DOHH2 (cell line): Measurements from ENCODE around the gene CBFB.

Experiments
- H3F3A ChIP-seq: fragments of 200-600 bp; sonication (generic), shearing (Covaris generic); 2 replicates; pipeline ENCODE4 v1.6.0; 2016; ENCODE audit warnings: antibody characterized with exemption, mild to moderate bottlenecking; ENCODE audit not compliant: control insufficient read depth, insufficient read depth
- H3K27ac ChIP-seq: fragments of 200-600 bp; sonication (generic); 2 replicates; pipeline ENCODE4 v1.5.1; 2014; ENCODE audit warnings: low read depth, mild to moderate bottlenecking, low read length, moderate library complexity
- H3K27me3 ChIP-seq: fragments of 200-600 bp; sonication (generic); 2 replicates; pipeline ENCODE4 v1.6.1; 2014; ENCODE audit warnings: mild to moderate bottlenecking, low read length, mixed read lengths; ENCODE audit not compliant: control insufficient read depth
- H3K36me3 ChIP-seq: fragments of 200-600 bp; sonication (generic); 2 replicates; pipeline ENCODE4 v1.6.1; 2014; ENCODE audit warnings: mild to moderate bottlenecking, low read length, moderate library complexity, mixed read lengths; ENCODE audit not compliant: control insufficient read depth
- H3K4me1 ChIP-seq: fragments of 200-600 bp; sonication (generic); 2 replicates; pipeline ENCODE4 v1.6.1; 2014; ENCODE audit warnings: mild to moderate bottlenecking, low read length, mixed read lengths; ENCODE audit not compliant: control insufficient read depth
- H3K4me2 ChIP-seq: fragments of 200-600 bp; sonication (generic); 2 replicates; pipeline ENCODE4 v1.6.0; 2014; ENCODE audit warnings: mild to moderate bottlenecking, low read length, moderate library complexity
- H3K4me3 ChIP-seq: fragments of 200-600 bp; sonication (generic); 2 replicates; pipeline ENCODE4 v1.5.1; 2014; ENCODE audit warnings: mild to moderate bottlenecking, low read length, mixed read lengths
- H3K79me2 ChIP-seq: fragments of 200-600 bp; sonication (generic); 2 replicates; pipeline ENCODE4 v1.6.1; 2014; ENCODE audit warnings: mild to moderate bottlenecking, low read length, mixed read lengths; ENCODE audit not compliant: control insufficient read depth
- H3K9me2 ChIP-seq: fragments of 200-600 bp; sonication (generic); replicated peaks from 2 replicates; pipeline ENCODE4 v1.6.1; 2014; ENCODE audit warnings: mild to moderate bottlenecking, low read length, mixed read lengths; ENCODE audit not compliant: control insufficient read depth
- H3K9me3 ChIP-seq: fragments of 200-600 bp; sonication (generic); 2 replicates; pipeline ENCODE4 v1.6.1; 2014; ENCODE audit warnings: antibody characterized with exemption, low read length, mixed read lengths; ENCODE audit not compliant: control insufficient read depth, insufficient read depth
- H4K20me1 ChIP-seq: fragments of 200-600 bp; sonication (generic); 2 replicates; pipeline ENCODE4 v1.6.0; 2014; ENCODE audit warnings: low read depth, mild to moderate bottlenecking, antibody characterized with exemption, low read length, moderate library complexity; ENCODE audit not compliant: control insufficient read depth, insufficient read depth
- EZH2phosphoT487 ChIP-seq: fragments of 200-600 bp; sonication (generic); IDR thresholded peaks from 2 replicates; pipeline ENCODE4 v1.6.1; 2017; ENCODE audit warnings: borderline replicate concordance, mild to moderate bottlenecking, antibody characterized with exemption, low read length, moderate library complexity, mixed read lengths
- TF ChIP-seq, protein P1 (sequence below): fragments of 200-600 bp; sonication (generic); IDR thresholded peaks from one replicate; pipeline ENCODE4 v1.5.1; 2014; ENCODE audit warnings: antibody characterized with exemption, mild to moderate bottlenecking, low read depth, low read length; ENCODE audit not compliant: poor library complexity, severe bottlenecking

CBFB gene

DNA sequence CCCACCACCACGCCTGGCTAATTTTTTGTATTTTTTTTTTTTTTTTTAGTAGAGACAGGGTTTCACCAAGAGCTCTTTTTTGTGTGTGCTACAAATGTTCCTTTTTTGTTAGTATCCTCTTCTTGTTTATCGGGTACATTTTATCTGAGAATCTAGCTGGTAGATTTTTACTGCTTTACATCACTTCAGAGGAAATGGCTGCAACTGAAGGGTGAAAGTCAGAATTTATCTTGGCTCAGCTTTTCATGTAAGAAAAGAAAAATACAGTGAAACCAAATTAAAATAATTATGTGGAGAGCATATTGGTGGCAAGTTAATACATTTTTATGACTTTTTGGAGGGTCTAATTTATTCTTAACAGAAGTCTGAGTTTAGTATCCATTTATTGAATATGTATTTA is 26.0 kb downstream of the CBFB start:
- no peak overlapping the region for H3K27ac ChIP-seq

DNA sequence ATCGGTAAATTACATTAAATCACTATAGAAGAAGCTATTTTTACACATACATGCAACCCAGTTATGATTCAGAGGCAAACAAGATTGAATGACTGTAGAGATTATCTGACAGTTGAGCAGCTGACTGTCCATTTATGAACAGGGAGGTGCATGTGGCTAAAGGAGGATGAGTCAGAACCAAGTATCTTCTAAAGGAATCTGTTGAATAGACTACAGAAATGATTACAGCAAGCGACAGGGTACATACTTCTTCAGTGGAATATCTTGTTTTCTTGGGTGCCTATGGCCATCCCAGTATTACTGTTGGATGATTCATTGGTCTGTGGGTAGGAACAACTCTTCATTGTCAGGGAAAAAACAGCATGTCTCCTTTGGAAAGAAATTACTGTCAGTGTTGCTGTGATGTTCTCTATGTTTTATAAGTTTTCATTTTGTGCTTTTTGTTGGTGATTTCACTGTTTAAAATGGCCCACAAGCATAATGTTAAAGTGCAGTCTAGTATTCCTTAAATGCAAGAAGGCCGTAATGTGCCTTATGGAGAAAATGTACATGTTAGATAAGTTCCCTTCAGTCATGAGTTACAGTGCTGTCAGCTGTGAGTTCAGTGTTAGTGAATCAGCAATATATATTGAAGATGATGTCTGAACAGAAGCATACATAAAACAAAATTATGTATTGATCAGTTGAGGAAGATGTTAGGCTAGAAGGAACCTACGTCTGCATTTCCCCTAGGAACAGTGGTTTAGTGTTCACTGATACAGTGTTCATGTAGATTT is 27.0 kb downstream of the CBFB start:
- no peaks in the 10 kb centered on the region for H3K27me3 ChIP-seq
- no peaks in the 10 kb centered on the region for H3F3A ChIP-seq
- H3K27ac ChIP-seq = no peak overlapping the region
- no peaks in the 10 kb centered on the region for H3K9me2 ChIP-seq
- no peak overlapping the region for H3K4me2 ChIP-seq
- H3K36me3 ChIP-seq = peaks cover 39% of the 10 kb centered on the region
- peaks cover 6% of the 10 kb centered on the region; the same call in 1 of the 2 replicates for H4K20me1 ChIP-seq
- H3K4me1 ChIP-seq = 0 out of 2 replicates have a peak, but pooled peaks cover under 1% of the 10 kb centered on the region
- TF ChIP-seq EZH2phosphoT487 = no peak
- TF ChIP-seq, protein P1, sequence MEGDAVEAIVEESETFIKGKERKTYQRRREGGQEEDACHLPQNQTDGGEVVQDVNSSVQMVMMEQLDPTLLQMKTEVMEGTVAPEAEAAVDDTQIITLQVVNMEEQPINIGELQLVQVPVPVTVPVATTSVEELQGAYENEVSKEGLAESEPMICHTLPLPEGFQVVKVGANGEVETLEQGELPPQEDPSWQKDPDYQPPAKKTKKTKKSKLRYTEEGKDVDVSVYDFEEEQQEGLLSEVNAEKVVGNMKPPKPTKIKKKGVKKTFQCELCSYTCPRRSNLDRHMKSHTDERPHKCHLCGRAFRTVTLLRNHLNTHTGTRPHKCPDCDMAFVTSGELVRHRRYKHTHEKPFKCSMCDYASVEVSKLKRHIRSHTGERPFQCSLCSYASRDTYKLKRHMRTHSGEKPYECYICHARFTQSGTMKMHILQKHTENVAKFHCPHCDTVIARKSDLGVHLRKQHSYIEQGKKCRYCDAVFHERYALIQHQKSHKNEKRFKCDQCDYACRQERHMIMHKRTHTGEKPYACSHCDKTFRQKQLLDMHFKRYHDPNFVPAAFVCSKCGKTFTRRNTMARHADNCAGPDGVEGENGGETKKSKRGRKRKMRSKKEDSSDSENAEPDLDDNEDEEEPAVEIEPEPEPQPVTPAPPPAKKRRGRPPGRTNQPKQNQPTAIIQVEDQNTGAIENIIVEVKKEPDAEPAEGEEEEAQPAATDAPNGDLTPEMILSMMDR = no peak
- no peaks in the 10 kb centered on the region for H3K9me3 ChIP-seq
- no peak overlapping the region for H3K4me3 ChIP-seq
- peaks cover 95% of the 10 kb centered on the region for H3K79me2 ChIP-seq

More for the DNA sequence above, 26.0 kb downstream of the CBFB start:
- TF ChIP-seq, protein P1 = no peak
- no peak for TF ChIP-seq EZH2phosphoT487
- Histone ChIP-seq H3F3A (0 out of 2 replicates have a peak, but pooled peaks cover under 1% of the 10 kb centered on the region), H3K4me2 (no peak overlapping the region), H3K4me1 (no peaks in the 10 kb centered on the region), H3K79me2 (peaks cover 91% of the 10 kb centered on the region), H3K9me3 (no peaks in the 10 kb centered on the region), H4K20me1 (peaks cover 6% of the 10 kb centered on the region; the same call in 1 of the 2 replicates), H3K27me3 (no peaks in the 10 kb centered on the region), H3K9me2 (no peaks in the 10 kb centered on the region), H3K4me3 (no peak overlapping the region), H3K36me3 (peaks cover 36% of the 10 kb centered on the region)

DNA sequence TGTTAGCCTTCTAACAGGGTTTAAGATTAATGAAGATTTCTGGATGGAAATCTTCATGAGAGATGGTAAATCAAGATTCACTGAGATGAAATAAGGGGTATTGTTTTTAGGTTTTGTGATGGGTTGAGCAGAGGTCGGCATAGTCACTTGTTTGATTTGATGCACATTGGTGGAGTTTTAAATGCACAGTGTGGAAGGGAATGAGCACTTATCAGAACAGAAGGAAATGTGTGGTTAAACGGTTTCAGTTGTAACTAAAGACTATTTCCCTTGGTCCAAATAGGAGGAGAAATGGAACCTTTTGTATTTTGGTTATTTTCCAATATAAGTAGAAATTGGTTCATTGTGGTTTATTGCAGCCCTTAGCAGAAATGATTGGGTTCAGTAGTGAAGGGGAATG is 34.1 kb downstream of the CBFB start:
- peaks cover 8% of the 10 kb centered on the region; the same call in 1 of the 2 replicates for H4K20me1 ChIP-seq
- H3K4me3 ChIP-seq = no peak overlapping the region
- H3K9me2 ChIP-seq = no peaks in the 10 kb centered on the region
- no peak overlapping the region; the same call in 1 of the 2 replicates for H3K27ac ChIP-seq
- no peak overlapping the region for H3K4me2 ChIP-seq
- no peaks in the 10 kb centered on the region for H3K9me3 ChIP-seq
- H3K4me1 ChIP-seq = peaks cover 19% of the 10 kb centered on the region
- peaks cover 45% of the 10 kb centered on the region for H3K36me3 ChIP-seq
- H3K79me2 ChIP-seq = peaks cover 70% of the 10 kb centered on the region
- TF ChIP-seq EZH2phosphoT487 = no peak
- TF ChIP-seq, protein P1 = no peak
- no peaks in the 10 kb centered on the region for H3F3A ChIP-seq
- no peaks in the 10 kb centered on the region for H3K27me3 ChIP-seq
